Heart right ventricle (tissue), 16 donors: Measurements from ENCODE around the gene RALA. TPM values are rescaled to one million over a fixed set of nuclear protein-coding genes. Genes with fewer than 3 reads are reported as not detected.

Experiments
- ATAC-seq, 8 donors: fragments of 200-7000 bp; cut with Tn5 transposase; one replicate each; pipeline ENCODE4 v1.9.1; 2020; ENCODE audit warnings: mild to moderate bottlenecking in 8 of 8, moderate library complexity in 8 of 8, moderate number of reproducible peaks in 1 of 8
- DNase-seq, 2 donors: peaks; one replicate each; pipeline ENCODE4 v3.0.0-alpha.2; 2020
- H3K27ac ChIP-seq, 10 donors: fragments of 200-600 bp; sonication (generic) in 2 of 10; one replicate each; pipeline versions ENCODE4 v1.5.0 to v1.8.0; 2020 to 2022; ENCODE audit warnings: mild to moderate bottlenecking in 3 of 10
- H3K27me3 ChIP-seq, 7 donors: fragments of 200-600 bp; one replicate each; pipeline ENCODE4 v1.8.0; 2021 to 2022; ENCODE audit warnings: mild to moderate bottlenecking in 2 of 7
- H3K36me3 ChIP-seq, 9 donors: fragments of 200-600 bp; sonication (generic) in 1 of 9; one replicate each; pipeline versions ENCODE4 v1.5.0 to v1.8.0; 2020 to 2022; ENCODE audit warnings: mild to moderate bottlenecking in 2 of 9
- H3K4me1 ChIP-seq, 9 donors: fragments of 200-600 bp; sonication (generic) in 1 of 9; one replicate each; pipeline versions ENCODE4 v1.5.0 to v1.8.0; 2020 to 2022; ENCODE audit warnings: mild to moderate bottlenecking in 4 of 9
- H3K4me3 ChIP-seq, 10 donors: fragments of 200-600 bp; sonication (generic) in 2 of 10; one replicate each; pipeline versions ENCODE4 v1.5.0 to v1.8.0; 2020 to 2022; ENCODE audit warnings: mild to moderate bottlenecking in 7 of 10, moderate library complexity in 2 of 10
- H3K9me3 ChIP-seq, 11 donors: fragments of 200-600 bp in 10 of 11; sonication (generic) in 2 of 11; one replicate each; pipeline versions ENCODE4 v1.5.0 to v1.8.0; 2013 to 2022; ENCODE audit warnings: mild to moderate bottlenecking in 2 of 11, control low read depth in 1 of 11, moderate library complexity in 1 of 11
- WGBS, 2 donors: extraction: QIAGEN DNeasy Blood & Tissue Kit; methylation state at CpG; one replicate each; pipeline ENCODE4 v1.1.7; 2013; ENCODE audit warnings: inconsistent platforms in 1 of 2; 5-methylcytosine and 5-hydroxymethylcytosine counted together
- intact Hi-C, 10 donors: fragments of 100-400 bp; cut with DNase I; formaldehyde crosslinking; loops; one replicate each; pipeline versions ENCODE4 v1.11.1 to v1.14.2; 2022
- polyA plus RNA-seq, 2 donors: library from polyadenylated mRNA; stranded (reverse); fragments of 200-250 nt; gene quantifications; one replicate each; pipeline ENCODE4 v1.2.3, GENCODE V29; 2013
- total RNA-seq, 10 donors: library from RNA; stranded (reverse); fragmentation: NEBNext Ultra II Directional in 3 of 10; extraction: Animal tissue kit (Norgen Biotek cat#: 25700) in 3 of 10; gene quantifications; one replicate each; pipeline versions ENCODE4 v1.2.1 to v1.2.4, GENCODE V29; 2021 to 2023
- TF ChIP-seq, protein P1 (sequence below), 9 donors: fragments of 200-600 bp; sonication (generic) in 2 of 9; IDR thresholded peaks; one replicate each; pipeline versions ENCODE4 v1.5.0 to v1.8.0; 2021 to 2022; ENCODE audit warnings: antibody characterized with exemption in 9 of 9, mild to moderate bottlenecking in 5 of 9, moderate library complexity in 1 of 9
- donor health status: Arrhythmogenic right ventricular cardiomyopathy.
- donor health status: ischemic (EF 13 %, LVEDD 7.1; RV severe dilation, severe dysfunction).
- donor health status: healthy with polysubstance abuse.
- donor health status: DM: no; HTN: yes; CAD: no.
- donor health status: DM: no; HTN: no; CAD: no.
- donor health status: ischemic (EF 25% LVEDD 6.9; RV normal size, moderate dysfunction).
- donor health status: ischemic (EF 25% LVEDD 5.7; RV mildly dilated, moderate dysfunction).
- donor health status: healthy.
- donor health status: DM: yes; HTN: yes; CAD: no.
- donor health status: Ischemic cardiomyopathy.
- donor health status: ischemic (EF 35%, LVEDD 5.7; RV mildly dilated, moderate dysfunction).
- donor health status: nonischemic (EF 11% LVEDD 7.7; RV severe dilation, severe dysfunction).
- donor health status: DM: yes; HTN: yes; CAD: no.
- donor health status: PGD.
- donor health status: ischemic (EF 29% LVEDD 5.4; RV normal size, mild dysfunction).
- donor health status: nonischemic (EF 23%, LVEDD 6.1; RV moderate dilation, normal function).

The RALA gene
- total and polyA plus RNA-seq, 12 donors = 15.2 to 32.7 (median 21.6) TPM

DNA sequence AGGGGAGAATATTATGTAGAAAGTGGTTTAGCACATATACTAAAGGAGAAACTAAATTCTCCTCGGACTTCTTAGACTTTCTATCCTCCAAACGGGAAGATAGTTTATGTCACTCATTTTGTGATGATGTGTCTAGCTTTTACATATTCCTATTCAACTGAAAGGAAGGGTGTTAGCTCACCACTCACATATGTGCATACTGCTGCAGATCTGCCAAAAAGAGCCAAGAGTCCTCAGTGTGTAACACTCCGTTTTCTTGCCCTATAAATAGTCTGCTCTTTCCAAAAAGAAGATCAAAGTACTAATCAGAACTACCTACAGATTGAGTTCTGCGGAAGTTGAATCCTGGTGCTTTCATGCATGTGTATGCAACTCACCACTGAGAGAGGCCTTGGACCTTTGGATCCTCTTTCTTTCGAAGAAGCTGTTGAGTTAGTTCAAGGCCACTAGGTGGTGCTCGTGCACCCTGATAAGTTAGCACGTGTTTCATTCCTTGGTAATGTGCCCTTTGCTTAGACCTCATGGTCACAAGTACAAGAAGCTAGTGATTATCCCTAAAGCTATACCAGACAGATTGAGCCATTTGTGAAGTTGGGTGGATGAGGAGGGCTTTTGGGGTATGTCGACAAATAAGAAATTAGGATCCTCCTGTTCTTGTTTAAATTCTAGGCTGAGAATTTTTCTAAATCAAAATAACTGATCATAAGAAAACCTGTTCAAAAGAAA, 43.1 kb upstream of the RALA start:
- WGBS, 2 donors = 19 to 20% methylated on average over 8 of the region's 8 CpGs
- no peaks in the 10 kb centered on the region for H3K27me3 ChIP-seq
- no peaks in the 10 kb centered on the region for H3K9me3 ChIP-seq
- peaks cover 0 to 24% (median 0%) of the 10 kb centered on the region in 9 donors for H3K36me3 ChIP-seq
- TF ChIP-seq, protein P1, sequence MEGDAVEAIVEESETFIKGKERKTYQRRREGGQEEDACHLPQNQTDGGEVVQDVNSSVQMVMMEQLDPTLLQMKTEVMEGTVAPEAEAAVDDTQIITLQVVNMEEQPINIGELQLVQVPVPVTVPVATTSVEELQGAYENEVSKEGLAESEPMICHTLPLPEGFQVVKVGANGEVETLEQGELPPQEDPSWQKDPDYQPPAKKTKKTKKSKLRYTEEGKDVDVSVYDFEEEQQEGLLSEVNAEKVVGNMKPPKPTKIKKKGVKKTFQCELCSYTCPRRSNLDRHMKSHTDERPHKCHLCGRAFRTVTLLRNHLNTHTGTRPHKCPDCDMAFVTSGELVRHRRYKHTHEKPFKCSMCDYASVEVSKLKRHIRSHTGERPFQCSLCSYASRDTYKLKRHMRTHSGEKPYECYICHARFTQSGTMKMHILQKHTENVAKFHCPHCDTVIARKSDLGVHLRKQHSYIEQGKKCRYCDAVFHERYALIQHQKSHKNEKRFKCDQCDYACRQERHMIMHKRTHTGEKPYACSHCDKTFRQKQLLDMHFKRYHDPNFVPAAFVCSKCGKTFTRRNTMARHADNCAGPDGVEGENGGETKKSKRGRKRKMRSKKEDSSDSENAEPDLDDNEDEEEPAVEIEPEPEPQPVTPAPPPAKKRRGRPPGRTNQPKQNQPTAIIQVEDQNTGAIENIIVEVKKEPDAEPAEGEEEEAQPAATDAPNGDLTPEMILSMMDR (IDR thresholded peaks at IDR 0.05) = peak; percentile 75 to 91 (median 83)
- intact Hi-C loops = loop anchor here (1.0 to 10.0 kb wide), 6 partner anchors 42 to 474 kb away; partner anchors contain the start of gene RALA (in 1 of the 10)
- peak; percentile 47 to 81 for DNase-seq
- H3K27ac ChIP-seq = no peak overlapping the region
- peak; percentile 87 to 94 (median 90) for ATAC-seq
- no peak overlapping the region for H3K4me3 ChIP-seq
- peaks cover 0 to 4% (median 0%) of the 10 kb centered on the region in 9 donors for H3K4me1 ChIP-seq

DNA sequence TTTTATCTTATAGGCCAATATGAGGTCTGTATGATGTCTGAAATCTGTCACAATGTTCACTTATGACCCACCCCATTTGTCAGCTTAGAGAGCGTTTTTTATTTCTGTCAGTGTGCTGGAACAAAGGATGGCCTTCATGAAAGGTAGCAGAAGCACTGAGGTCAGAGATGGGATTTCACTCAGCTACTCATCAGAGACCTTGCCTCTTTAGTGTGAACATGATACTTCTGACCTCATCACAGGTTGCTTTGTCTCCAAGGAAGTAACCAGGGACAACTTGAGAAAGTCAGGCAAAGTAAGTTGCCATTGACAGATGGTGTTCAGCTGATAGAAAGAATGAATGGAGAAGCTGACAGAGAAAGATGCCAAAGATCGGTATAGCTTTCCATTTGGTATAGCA, 40.8 kb upstream of the RALA start:
- H3K4me1 ChIP-seq = peaks cover 0 to 4% (median 0%) of the 10 kb centered on the region in 9 donors

DNA sequence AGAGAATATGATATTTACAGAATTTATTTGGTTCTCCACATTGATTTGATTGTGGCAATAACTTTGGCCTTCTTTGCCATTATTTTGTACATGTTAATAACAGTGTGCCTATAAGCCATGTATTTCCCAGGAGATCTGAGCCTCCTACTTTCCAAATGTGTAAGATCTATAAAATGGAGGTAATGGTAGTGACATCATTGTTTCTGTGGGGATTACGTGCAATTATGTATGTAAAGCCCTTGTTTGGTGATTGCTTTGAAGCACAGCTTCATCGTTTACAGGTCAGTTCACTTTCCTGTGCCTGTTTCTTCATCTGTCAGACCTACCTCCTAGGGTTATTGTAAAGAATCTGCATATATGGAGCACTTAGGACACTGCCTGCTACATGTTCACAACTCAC, 39.8 kb upstream of the RALA start:
- WGBS, 2 donors = 80 to 84% methylated on average over 2 of the region's 2 CpGs
- TF ChIP-seq, protein P1 (IDR thresholded peaks at IDR 0.05) = no peak
- peaks cover 0 to 4% (median 0%) of the 10 kb centered on the region in 9 donors for H3K4me1 ChIP-seq
- no peaks in the 10 kb centered on the region for H3K27me3 ChIP-seq
- intact Hi-C loops = loop anchor here in 4 of 10 donors (5.0 to 10.0 kb wide), 3 partner anchors 39 to 471 kb away; partner anchors contain the start of gene RALA (in 1 of the 4)
- H3K4me3 ChIP-seq = no peak overlapping the region
- no peaks in the 10 kb centered on the region for H3K9me3 ChIP-seq
- ATAC-seq = no peak
- DNase-seq = no peak
- H3K27ac ChIP-seq = no peak overlapping the region
- peaks cover 0 to 8% (median 0%) of the 10 kb centered on the region in 9 donors for H3K36me3 ChIP-seq

More for the DNA sequence above, 40.8 kb upstream of the RALA start:
- WGBS, 2 donors = 87 to 91% methylated on average over 2 of the region's 2 CpGs
- TF ChIP-seq, protein P1 (IDR thresholded peaks at IDR 0.05) = no peak
- Histone ChIP-seq H3K9me3 (no peaks in the 10 kb centered on the region), H3K27ac (no peak overlapping the region), H3K36me3 (peaks cover 0 to 10% (median 0%) of the 10 kb centered on the region in 9 donors), H3K4me3 (no peak overlapping the region), H3K27me3 (no peaks in the 10 kb centered on the region)
- ATAC-seq (no peak), DNase-seq (no peak)
- intact Hi-C loops = loop anchor here in 4 of 10 donors (5.0 to 10.0 kb wide), 3 partner anchors 40 to 472 kb away; partner anchors contain the start of gene RALA (in 1 of the 4)

DNA sequence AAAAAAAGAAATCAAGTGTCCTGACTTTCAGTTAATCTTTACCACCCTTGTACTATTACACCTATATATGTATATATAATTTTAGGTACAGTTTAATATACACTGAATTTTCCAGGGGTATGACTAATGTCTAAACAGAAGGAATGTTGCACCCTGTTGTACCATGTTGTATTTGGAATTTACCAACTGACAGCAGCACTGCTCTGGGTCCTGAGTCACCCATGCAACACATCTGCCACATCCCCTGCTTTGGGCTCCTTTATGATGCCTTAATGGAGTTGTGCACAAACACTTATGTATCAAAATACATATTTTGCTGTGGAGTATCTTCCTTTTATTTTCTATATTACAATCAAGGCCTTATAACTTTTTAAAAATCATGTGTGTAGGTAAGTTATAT, 36.0 kb upstream of the RALA start:
- Histone ChIP-seq H3K27ac (no peak overlapping the region), H3K27me3 (no peaks in the 10 kb centered on the region), H3K36me3 (no peaks in the 10 kb centered on the region), H3K4me1 (peaks cover 0 to 25% (median 12%) of the 10 kb centered on the region in 9 donors), H3K4me3 (no peak overlapping the region), H3K9me3 (no peaks in the 10 kb centered on the region)
- intact Hi-C loops = loop anchor here in 2 of 10 donors (5.0 to 10.0 kb wide), 2 partner anchors 35 to 467 kb away; partner anchors contain the start of gene RALA (in 1 of the 2)
- TF ChIP-seq, protein P1 (IDR thresholded peaks at IDR 0.05) = no peak
- no peak for DNase-seq
- no peak for ATAC-seq
